Measurements from ENCODE around the gene MAN1B1.
"Not testable (repeated sequence)": the region's sequence is repeated elsewhere in the genome, so short reads cannot be mapped to it uniquely, and the experiment has no call there.

MAN1B1 gene

GRCh38 chr9:137112564-137113384, 26.0 kb downstream of the MAN1B1 start:
- no peak for DNase-seq

GRCh38 chr9:137113385-137114159, 26.8 kb downstream of the MAN1B1 start:
- DNase-seq, result peak; percentile 36

- DNase-seq, result no peak
Measured at GRCh38 chr9:137114220-137114612, 27.4 kb downstream of the MAN1B1 start.

- peak; percentile 80 for DNase-seq
Measured at GRCh38 chr9:137114613-137115393, 28.0 kb downstream of the MAN1B1 start, which contains the start of gene DPP7. Gene DPP7 (minus strand): TSS chr9:137114733. CDS start chr9:137114713, 20 bp downstream.

GRCh38 chr9:137115394-137116026, 28.7 kb downstream of the MAN1B1 start:
- DNase-seq, result no peak

GRCh38 chr9:137116027-137116507, 29.3 kb downstream of the MAN1B1 start:
- DNase-seq, result no peak

- no peak for DNase-seq
Measured at GRCh38 chr9:137116728-137117127, 29.9 kb downstream of the MAN1B1 start.

- DNase-seq, result no peak
Measured at GRCh38 chr9:137117269-137117731, 30.5 kb downstream of the MAN1B1 start.

- DNase-seq, result not testable (repeated sequence)
Measured at GRCh38 chr9:137118092-137118603, 31.4 kb downstream of the MAN1B1 start.

- DNase-seq, result not testable (repeated sequence)
Measured at GRCh38 chr9:137121927-137122795, 35.4 kb downstream of the MAN1B1 start.

- DNase-seq, result not testable (repeated sequence)
Measured at GRCh38 chr9:137122796-137123467, 36.1 kb downstream of the MAN1B1 start.

- no peak for DNase-seq
Measured at GRCh38 chr9:137123468-137123837, 36.7 kb downstream of the MAN1B1 start.

- DNase-seq, result not testable (repeated sequence)
Measured at GRCh38 chr9:137123952-137124462, 37.2 kb downstream of the MAN1B1 start.

- DNase-seq, result no peak
Measured at GRCh38 chr9:137126786-137127185, 40.0 kb downstream of the MAN1B1 start.

- DNase-seq, result peak; percentile 59
Measured at GRCh38 chr9:137127301-137128157, 40.7 kb downstream of the MAN1B1 start.

- no peak for DNase-seq
Measured at GRCh38 chr9:137128158-137128861, 41.5 kb downstream of the MAN1B1 start.

- no peak for DNase-seq
Measured at GRCh38 chr9:137128862-137129455, 42.2 kb downstream of the MAN1B1 start.
